IPS-15b (cell line): ENCODE measurements around the gene PHACTR3.

Experiments used
- H3K27me3 ChIP-seq: one replicate; pipeline ENCODE4 v1.6.1; 2013; ENCODE audit warnings: low read length; ENCODE audit not compliant: control insufficient read depth, insufficient read depth
- H3K36me3 ChIP-seq: one replicate; pipeline ENCODE4 v1.6.1; 2013; ENCODE audit warnings: low read length; ENCODE audit not compliant: control insufficient read depth, insufficient read depth
- H3K4me1 ChIP-seq: one replicate; pipeline ENCODE4 v1.6.1; 2013; ENCODE audit warnings: mild to moderate bottlenecking, low read length; ENCODE audit not compliant: control insufficient read depth, insufficient read depth
- H3K4me3 ChIP-seq: one replicate; pipeline ENCODE4 v1.5.1; 2013; ENCODE audit warnings: low read depth, low read length
- H3K9ac ChIP-seq: one replicate; pipeline ENCODE4 v1.6.1; 2013; ENCODE audit warnings: low read depth, mild to moderate bottlenecking, low read length
- H3K9me3 ChIP-seq: one replicate; pipeline ENCODE4 v1.6.1; 2013; ENCODE audit warnings: mild to moderate bottlenecking, low read length; ENCODE audit not compliant: control insufficient read depth, insufficient read depth

PHACTR3 gene

GRCh38 chr20:59895908-59896307 is 291.6 kb downstream of the PHACTR3 start:
- Histone ChIP-seq H3K27me3 (no peaks in the 10 kb centered on the region), H3K36me3 (no peaks in the 10 kb centered on the region), H3K4me3 (no peak overlapping the region), H3K9me3 (no peaks in the 10 kb centered on the region), H3K9ac (no peak overlapping the region), H3K4me1 (no peaks in the 10 kb centered on the region)
